KMS-11 (cell line): ENCODE measurements around the gene ZNF683.

ENCODE experiments used
- H2AFZ ChIP-seq: fragments of 200-600 bp; sonication (generic); 2 replicates; pipeline ENCODE4 v1.6.1; 2016; ENCODE audit warnings: antibody characterized with exemption, mixed run types, low read depth
- H3K27ac ChIP-seq: fragments of 200-600 bp; sonication (generic); 2 replicates; pipeline ENCODE4 v1.6.1; 2016; ENCODE audit warnings: mild to moderate bottlenecking, mixed run types
- H3K27me3 ChIP-seq: fragments of 200-600 bp; sonication (generic); 2 replicates; pipeline ENCODE4 v1.6.1; 2017; ENCODE audit warnings: mild to moderate bottlenecking, low read depth, mixed run types, moderate library complexity; ENCODE audit not compliant: insufficient read depth
- H3K36me3 ChIP-seq: fragments of 200-600 bp; sonication (generic); 2 replicates; pipeline ENCODE4 v1.6.1; 2017; ENCODE audit warnings: mild to moderate bottlenecking, mixed run types; ENCODE audit not compliant: insufficient read depth
- H3K4me1 ChIP-seq: fragments of 200-600 bp; sonication (generic); 2 replicates; pipeline ENCODE4 v1.6.1; 2016; ENCODE audit warnings: mild to moderate bottlenecking, low read depth, mixed run types; ENCODE audit not compliant: poor library complexity, severe bottlenecking
- H3K4me2 ChIP-seq: fragments of 200-600 bp; sonication (generic); 2 replicates; pipeline ENCODE4 v1.7.0; 2016; ENCODE audit warnings: mild to moderate bottlenecking, mixed run types
- H3K4me3 ChIP-seq: fragments of 200-600 bp; sonication (generic); IDR thresholded peaks from 2 replicates; pipeline ENCODE4 v1.6.1; 2017; ENCODE audit warnings: low read depth, low read length, mixed read lengths; ENCODE audit not compliant: insufficient read depth
- H3K79me2 ChIP-seq: fragments of 200-600 bp; sonication (generic); 2 replicates; pipeline ENCODE4 v1.6.1; 2016; ENCODE audit warnings: low read depth, mixed run types; ENCODE audit not compliant: insufficient read depth
- H3K9ac ChIP-seq: fragments of 200-600 bp; sonication (generic); 2 replicates; pipeline ENCODE4 v1.6.1; 2016; ENCODE audit warnings: mild to moderate bottlenecking, mixed run types
- H4K20me1 ChIP-seq: fragments of 200-600 bp; sonication (generic); 2 replicates; pipeline ENCODE4 v1.6.1; 2016; ENCODE audit warnings: mild to moderate bottlenecking, mixed run types; ENCODE audit not compliant: insufficient read depth
- CTCF ChIP-seq: fragments of 200-600 bp; sonication (generic); conservative IDR thresholded peaks from 2 replicates; pipeline ENCODE4 v1.6.1; 2017; ENCODE audit warnings: low read depth, mild to moderate bottlenecking, antibody characterized with exemption, low read length, moderate library complexity, mixed read lengths

ZNF683 gene

GRCh38 chr1:26368486-26368885, 4.1 kb downstream of the ZNF683 start:
- Histone ChIP-seq H3K27me3 (peaks cover 23% of the 10 kb centered on the region; the same call in 1 of the 2 replicates), H2AFZ (no peak overlapping the region), H3K36me3 (no peaks in the 10 kb centered on the region), H3K4me3 (no peak overlapping the region), H4K20me1 (no peaks in the 10 kb centered on the region), H3K79me2 (no peaks in the 10 kb centered on the region), H3K9ac (no peak overlapping the region), H3K4me2 (no peak overlapping the region), H3K4me1 (peaks cover 6% of the 10 kb centered on the region), H3K27ac (no peak overlapping the region)
- no peak for TF ChIP-seq CTCF

GRCh38 chr1:26368006-26368405, 4.5 kb downstream of the ZNF683 start:
- Histone ChIP-seq H3K27me3 (peaks cover 23% of the 10 kb centered on the region; the same call in 1 of the 2 replicates), H3K79me2 (no peaks in the 10 kb centered on the region)

GRCh38 chr1:26367441-26367840, 5.1 kb downstream of the ZNF683 start:
- no peak overlapping the region for H3K4me3 ChIP-seq
- TF ChIP-seq CTCF: no peak
- H3K4me1 ChIP-seq: peaks cover 6% of the 10 kb centered on the region
- no peak overlapping the region for H2AFZ ChIP-seq
- no peak overlapping the region for H3K9ac ChIP-seq
- H3K27me3 ChIP-seq: peaks cover 23% of the 10 kb centered on the region; the same call in 1 of the 2 replicates
- no peaks in the 10 kb centered on the region for H4K20me1 ChIP-seq
- H3K27ac ChIP-seq: no peak overlapping the region
- H3K4me2 ChIP-seq: no peak overlapping the region
- no peaks in the 10 kb centered on the region for H3K79me2 ChIP-seq
- no peaks in the 10 kb centered on the region for H3K36me3 ChIP-seq

More at GRCh38 chr1:26368006-26368405, 4.5 kb downstream of the ZNF683 start:
- Histone ChIP-seq H2AFZ (no peak overlapping the region), H3K36me3 (no peaks in the 10 kb centered on the region), H3K9ac (no peak overlapping the region), H3K4me1 (peaks cover 6% of the 10 kb centered on the region), H3K27ac (no peak overlapping the region), H4K20me1 (no peaks in the 10 kb centered on the region), H3K4me2 (no peak overlapping the region), H3K4me3 (no peak overlapping the region)
- no peak for TF ChIP-seq CTCF

GRCh38 chr1:26364956-26365355, 7.6 kb downstream of the ZNF683 start:
- Histone ChIP-seq H3K79me2 (no peaks in the 10 kb centered on the region), H3K27me3 (peaks cover 23% of the 10 kb centered on the region; the same call in 1 of the 2 replicates), H3K27ac (no peak overlapping the region), H3K9ac (no peak overlapping the region), H3K4me3 (no peak overlapping the region), H3K4me1 (peaks cover 6% of the 10 kb centered on the region), H3K4me2 (no peak overlapping the region), H2AFZ (no peak overlapping the region), H4K20me1 (no peaks in the 10 kb centered on the region), H3K36me3 (no peaks in the 10 kb centered on the region)
- TF ChIP-seq CTCF: no peak
